Subcutaneous adipose tissue (tissue), 4 donors: ENCODE data around the gene ZBTB16. TPM values are rescaled to one million over a fixed set of nuclear protein-coding genes. Genes with fewer than 3 reads are reported as not detected.

Experiments
- CTCF ChIP-seq: fragments of 450-650 bp; IDR thresholded peaks from one replicate; pipeline ENCODE4 v1.5.1; 2016; ENCODE audit warnings: low read depth, mild to moderate bottlenecking, control low read depth, antibody characterized with exemption, moderate library complexity
- total RNA-seq, 4 donors: library from RNA; depleted of rRNA; stranded (reverse); fragments of >200 nt; gene quantifications; one replicate each; pipeline ENCODE4 v1.1.0, GENCODE V29; 2016

Gene ZBTB16
- total RNA-seq, 4 donors from 2014 or later: 167 to 446 (median 261) TPM

- no peak for TF ChIP-seq CTCF
These were observed 138.4 kb downstream of the ZBTB16 start for GRCh38 chr11:114197799-114198500.

- TF ChIP-seq CTCF: no peak
These were observed 139.5 kb downstream of the ZBTB16 start for GRCh38 chr11:114199051-114199450.

GRCh38 chr11:114200351-114201133, 141.0 kb downstream of the ZBTB16 start:
- TF ChIP-seq CTCF: no peak

- TF ChIP-seq CTCF: no peak
These were observed 141.7 kb downstream of the ZBTB16 start for GRCh38 chr11:114201219-114201618.

- TF ChIP-seq CTCF: no peak
These were observed 142.6 kb downstream of the ZBTB16 start for GRCh38 chr11:114202011-114202609.

- TF ChIP-seq CTCF: no peak
These were observed 147.6 kb downstream of the ZBTB16 start for GRCh38 chr11:114207096-114207495.

GRCh38 chr11:114208377-114208776, 148.9 kb downstream of the ZBTB16 start:
- no peak for TF ChIP-seq CTCF
